Measurements from ENCODE around the gene GOLGA6L7.
"Not testable (repeated sequence)": the region's sequence is repeated elsewhere in the genome, so short reads cannot be mapped to it uniquely, and the experiment has no call there.

GOLGA6L7 gene

GRCh38 chr15:28848521-28848920 is at the start of gene GOLGA6L7:
Gene GOLGA6L7, minus strand, starts transcription at chr15:28848644. Its CDS starts 95 bp downstream, at chr15:28848549.
- DNase-seq (ENCODE audit: low spot score), result not testable (repeated sequence)

- no peak for DNase-seq (ENCODE audit: low spot score)
Observed at GRCh38 chr15:28897861-28898585, 49.6 kb upstream of the GOLGA6L7 start.

- DNase-seq (ENCODE audit: low spot score), result no peak
Observed at GRCh38 chr15:28896951-28897350, 48.5 kb upstream of the GOLGA6L7 start.

GRCh38 chr15:28895566-28895965 is 47.1 kb upstream of the GOLGA6L7 start:
- no peak for DNase-seq (ENCODE audit: low spot score)

- no peak for DNase-seq (ENCODE audit: low spot score)
Observed at GRCh38 chr15:28895146-28895545, 46.7 kb upstream of the GOLGA6L7 start.

GRCh38 chr15:28894631-28895030 is 46.2 kb upstream of the GOLGA6L7 start:
- DNase-seq (ENCODE audit: low spot score), result no peak

GRCh38 chr15:28892789-28893610 is 44.6 kb upstream of the GOLGA6L7 start:
- no peak for DNase-seq (ENCODE audit: low spot score)

GRCh38 chr15:28891588-28891987 is 43.1 kb upstream of the GOLGA6L7 start:
- DNase-seq (ENCODE audit: low spot score), result no peak

- no peak for DNase-seq (ENCODE audit: low spot score)
Observed at GRCh38 chr15:28890711-28891495, 42.5 kb upstream of the GOLGA6L7 start.

- DNase-seq (ENCODE audit: low spot score), result not testable (repeated sequence)
Observed at GRCh38 chr15:28890291-28890690, 41.8 kb upstream of the GOLGA6L7 start.

- DNase-seq (ENCODE audit: low spot score), result not testable (repeated sequence)
Observed at GRCh38 chr15:28889871-28890270, 41.4 kb upstream of the GOLGA6L7 start.

- DNase-seq (ENCODE audit: low spot score), result no peak
Observed at GRCh38 chr15:28889346-28889745, 40.9 kb upstream of the GOLGA6L7 start.

GRCh38 chr15:28888900-28889299 is 40.5 kb upstream of the GOLGA6L7 start:
- no peak for DNase-seq (ENCODE audit: low spot score)

GRCh38 chr15:28888302-28888894 is 40.0 kb upstream of the GOLGA6L7 start:
- DNase-seq (ENCODE audit: low spot score), result no peak

GRCh38 chr15:28887339-28888174 is 39.1 kb upstream of the GOLGA6L7 start:
- DNase-seq (ENCODE audit: low spot score), result no peak

GRCh38 chr15:28886431-28887338 is 38.2 kb upstream of the GOLGA6L7 start:
- no peak for DNase-seq (ENCODE audit: low spot score)

- peak; percentile 37 for DNase-seq (ENCODE audit: low spot score)
Observed at GRCh38 chr15:28885630-28886430, 37.4 kb upstream of the GOLGA6L7 start, which contains the start of gene APBA2. Gene APBA2, plus strand, starts transcription at chr15:28885974. Its CDS starts 167,911 bp downstream, at chr15:29053885.

GRCh38 chr15:28885128-28885629 is 36.7 kb upstream of the GOLGA6L7 start:
- no peak for DNase-seq (ENCODE audit: low spot score)

Data from HuH-7.5 (cell line).